ENCODE measurements around the gene MGP.

The MGP gene

DNA sequence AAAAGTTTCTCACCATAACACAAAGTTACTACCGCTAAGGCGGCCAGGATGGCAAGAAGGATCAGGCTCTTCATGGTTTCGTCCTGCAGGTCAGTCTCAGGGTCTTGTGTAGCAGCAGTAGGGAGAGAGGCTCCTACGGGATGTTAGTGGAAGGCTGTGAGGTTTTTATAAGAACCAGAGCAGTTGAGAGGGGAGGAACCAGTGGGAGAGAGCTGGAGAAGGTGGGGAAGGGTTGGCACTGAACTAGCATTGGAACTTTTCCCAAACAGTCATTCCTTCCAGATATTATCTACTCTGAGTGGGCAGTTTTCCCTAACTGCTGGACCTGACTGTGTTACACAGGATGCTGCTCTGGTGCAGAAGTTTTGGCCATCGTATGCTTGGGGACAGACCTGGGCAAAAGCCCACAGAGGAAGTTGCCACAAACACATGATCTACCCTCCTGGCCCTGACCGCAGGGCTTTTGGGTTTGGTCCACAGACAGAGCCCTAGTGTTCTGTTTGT lies at the start of gene MGP:
Gene MGP, minus strand, starts transcription at position 137 of the 504 bp plus-strand sequence. Its CDS starts 63 bp downstream, at position 74.
- no peaks in the 10 kb centered on the region for H3K4me1 ChIP-seq (ENCODE audit: control insufficient read depth in 1 of 2, insufficient read depth in 1 of 2, low read depth in 1 of 2, low read length in 1 of 2)
- TF ChIP-seq CTCF (IDR thresholded peaks at IDR 0.05): no peak
- no peak within 1 kb of the TSS for H3K4me3 ChIP-seq (ENCODE audit: low read depth in 1 of 2, low read length in 1 of 2)
- H3K27me3 ChIP-seq: peaks cover 55% of the 10 kb centered on the region
- no peaks in the 10 kb centered on the region for H3K9me3 ChIP-seq
- H3K27ac ChIP-seq: no peak within 1 kb of the TSS
- H3K36me3 ChIP-seq: no peaks in the 10 kb centered on the region

DNA sequence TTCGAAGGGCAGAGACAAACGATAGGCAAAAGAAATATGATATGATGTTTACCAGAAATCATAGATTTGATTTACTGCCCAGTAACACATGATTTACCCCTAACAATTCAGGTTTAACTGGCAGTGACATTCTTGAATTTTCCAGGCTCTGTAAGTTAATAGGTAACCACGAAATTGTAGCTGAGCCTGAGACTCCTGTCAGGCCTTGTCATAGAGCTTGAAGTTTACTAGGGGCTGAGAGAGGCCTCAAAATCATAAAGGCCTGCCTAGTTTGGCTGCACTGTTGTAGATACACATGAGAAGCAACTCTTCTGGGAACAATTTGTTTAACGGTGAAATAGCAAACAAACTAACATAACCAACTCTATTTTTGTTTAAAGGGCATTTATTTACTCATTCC lies 49.4 kb upstream of the MGP start:
- Histone ChIP-seq H3K4me1 (ENCODE audit: control insufficient read depth in 1 of 2, insufficient read depth in 1 of 2, low read depth in 1 of 2, low read length in 1 of 2) (peaks cover 18 to 21% of the 10 kb centered on the region in 2 experiments), H3K4me3 (ENCODE audit: low read depth in 1 of 2, low read length in 1 of 2) (no peak overlapping the region), H3K27ac (no peak overlapping the region), H3K27me3 (no peaks in the 10 kb centered on the region), H3K36me3 (peaks cover 61% of the 10 kb centered on the region), H3K9me3 (no peaks in the 10 kb centered on the region)
- TF ChIP-seq CTCF (IDR thresholded peaks at IDR 0.05): no peak

DNA sequence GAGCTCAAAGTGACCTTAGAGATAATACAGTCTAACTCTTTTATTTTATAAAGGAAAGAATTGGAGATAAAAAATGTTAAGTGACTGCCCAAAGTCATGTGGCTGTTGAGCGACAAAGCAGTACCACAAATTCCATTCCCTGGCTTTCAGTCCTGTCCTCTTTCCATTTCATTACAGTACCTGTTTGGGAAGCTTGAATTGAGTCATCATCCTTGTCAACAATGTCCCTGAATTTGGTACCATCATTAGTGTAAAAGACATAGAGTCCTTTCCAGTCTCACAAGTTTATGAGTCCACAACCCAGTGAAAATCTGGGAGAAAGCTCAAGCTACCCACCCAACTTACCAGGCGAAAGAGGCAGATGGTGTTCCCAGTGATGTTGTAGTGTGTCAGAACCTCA lies 48.9 kb upstream of the MGP start:
- no peak for TF ChIP-seq CTCF (IDR thresholded peaks at IDR 0.05)
- H3K27ac ChIP-seq: no peak overlapping the region
- peaks cover 65% of the 10 kb centered on the region for H3K36me3 ChIP-seq
- H3K4me3 ChIP-seq (ENCODE audit: low read depth in 1 of 2, low read length in 1 of 2): no peak overlapping the region
- no peaks in the 10 kb centered on the region for H3K9me3 ChIP-seq
- no peaks in the 10 kb centered on the region for H3K27me3 ChIP-seq
- H3K4me1 ChIP-seq (ENCODE audit: control insufficient read depth in 1 of 2, insufficient read depth in 1 of 2, low read depth in 1 of 2, low read length in 1 of 2): peaks cover 18% of the 10 kb centered on the region in 2 experiments

DNA sequence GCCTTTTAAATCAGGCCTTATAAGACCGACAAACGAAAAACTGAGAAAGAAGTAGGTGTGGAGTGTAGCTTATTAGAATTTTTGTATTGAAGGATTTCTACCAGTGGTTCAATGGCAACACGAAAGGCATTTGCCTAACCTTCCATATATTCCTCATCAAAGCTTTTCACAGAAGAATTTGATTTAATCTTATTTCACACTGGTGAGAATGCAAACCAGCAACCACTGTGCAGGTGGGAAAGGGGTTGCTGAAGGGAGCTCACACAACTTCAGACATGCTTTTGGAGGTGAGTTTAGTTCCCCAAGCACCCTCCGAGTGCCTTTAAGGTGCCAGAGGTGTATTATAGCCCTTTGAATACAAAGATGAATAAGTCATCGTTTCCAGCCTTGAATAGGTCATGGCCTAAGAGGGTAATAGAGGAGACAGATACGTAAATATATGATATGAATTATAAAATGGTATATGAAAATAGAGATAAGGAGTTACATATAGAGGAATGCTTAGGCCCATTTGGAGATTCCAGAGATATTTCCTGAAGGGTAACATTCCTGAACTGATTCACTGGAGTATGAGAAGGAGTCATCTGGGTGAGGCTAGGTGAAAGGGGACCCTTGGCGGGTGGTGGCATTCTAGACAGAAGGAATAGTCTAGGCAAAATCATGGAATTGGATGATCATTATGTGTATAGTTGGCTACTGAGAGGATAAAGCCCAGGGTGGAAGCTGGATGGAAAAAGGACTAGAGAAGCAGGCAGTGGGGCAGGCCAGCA lies 46.3 kb upstream of the MGP start:
- Histone ChIP-seq H3K27me3 (no peaks in the 10 kb centered on the region), H3K36me3 (peaks cover 68% of the 10 kb centered on the region), H3K9me3 (no peaks in the 10 kb centered on the region), H3K4me1 (ENCODE audit: control insufficient read depth in 1 of 2, insufficient read depth in 1 of 2, low read depth in 1 of 2, low read length in 1 of 2) (no peaks in the 10 kb centered on the region), H3K4me3 (ENCODE audit: low read depth in 1 of 2, low read length in 1 of 2) (no peak overlapping the region), H3K27ac (no peak overlapping the region)
- no peak for TF ChIP-seq CTCF (IDR thresholded peaks at IDR 0.05)

DNA sequence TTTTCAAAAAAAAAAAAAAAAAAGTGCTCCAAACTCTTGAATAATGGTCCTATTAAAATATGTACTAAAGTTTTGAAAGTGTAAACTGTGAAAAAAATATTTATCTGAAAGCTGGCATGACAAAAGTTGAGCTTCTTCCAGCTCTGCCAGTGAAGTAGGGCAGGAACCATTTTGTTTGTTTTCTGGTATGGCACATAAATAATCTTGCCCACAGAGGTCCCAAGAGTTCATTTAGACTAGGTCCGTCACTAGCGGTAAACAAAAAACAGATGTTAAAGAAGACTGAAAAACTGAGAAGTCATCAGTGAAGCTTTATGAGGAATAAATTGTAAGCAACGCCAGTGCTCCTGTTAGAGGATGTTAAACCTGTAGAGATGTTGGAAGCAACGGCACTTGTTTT lies 45.7 kb upstream of the MGP start:
- Histone ChIP-seq H3K9me3 (no peaks in the 10 kb centered on the region), H3K4me3 (ENCODE audit: low read depth in 1 of 2, low read length in 1 of 2) (no peak overlapping the region), H3K27me3 (no peaks in the 10 kb centered on the region), H3K36me3 (peaks cover 62% of the 10 kb centered on the region), H3K27ac (no peak overlapping the region), H3K4me1 (ENCODE audit: control insufficient read depth in 1 of 2, insufficient read depth in 1 of 2, low read depth in 1 of 2, low read length in 1 of 2) (no peaks in the 10 kb centered on the region)
- no peak for TF ChIP-seq CTCF (IDR thresholded peaks at IDR 0.05)

All from neutrophil (primary cell).